Uterus (tissue), 2 donors: Measurements from ENCODE around the gene C19orf73.

Experiments used
- CTCF ChIP-seq, 4 experiments: fragments of 200-600 bp in 2 of 4; fragments of 450-650 bp in 2 of 4; sonication (generic) in 2 of 4; IDR thresholded peaks; one replicate each; pipeline ENCODE4 v1.5.1; 2016 to 2019; ENCODE audit warnings: antibody characterized with exemption in 4 of 4, mild to moderate bottlenecking in 2 of 4, moderate library complexity in 1 of 4
- POLR2A ChIP-seq, 2 donors: fragments of 450-650 bp; IDR thresholded peaks; one replicate each; pipeline ENCODE4 v1.6.1; 2016; ENCODE audit warnings: antibody characterized with exemption in 2 of 2, mild to moderate bottlenecking in 1 of 2, moderate library complexity in 1 of 2

- TF ChIP-seq POLR2A (IDR thresholded peaks at IDR 0.05) = no peak
- TF ChIP-seq CTCF (IDR thresholded peaks at IDR 0.05) = no peak
Measured at GRCh38 chr19:49070416-49070815, 48.5 kb downstream of the C19orf73 start.
